HEK293T (cell line): ENCODE data around the gene NOD1.

Experiments used
- CTCF ChIA-PET: fragments of 350-600 bp; formaldehyde crosslinking; extraction: SDS; loops from one replicate; lab custom pipeline; 2021; ENCODE audit warnings: antibody characterized with exemption, inconsistent platforms; lab: Yijun Ruan, JAX
- POLR2A ChIA-PET: fragments of 350-600 bp; formaldehyde crosslinking; extraction: SDS; loops from one replicate; lab custom pipeline; 2020; ENCODE audit warnings: antibody characterized with exemption, inconsistent platforms; lab: Yijun Ruan, JAX
- DNase-seq: peaks from one replicate; pipeline ENCODE4 v3.0.0; 2012; ENCODE audit warnings: mixed read lengths; ENCODE audit errors: extremely low spot score
- ARNT ChIP-seq: fragments of 450-650 bp; IDR thresholded peaks from 2 replicates; pipeline ENCODE4 v1.6.1; 2017; ENCODE audit warnings: mild to moderate bottlenecking
- BHLHE40 ChIP-seq: fragments of 450-650 bp; IDR thresholded peaks from 2 replicates; pipeline ENCODE4 v1.6.1; 2016; ENCODE audit warnings: mild to moderate bottlenecking, moderate library complexity, borderline replicate concordance
- CTBP1 ChIP-seq: fragments of 450-650 bp; IDR thresholded peaks from 2 replicates; pipeline ENCODE4 v1.6.1; 2016; ENCODE audit warnings: borderline replicate concordance
- ELF4 ChIP-seq: fragments of 450-650 bp; IDR thresholded peaks from 2 replicates; pipeline ENCODE4 v1.6.1; 2017; ENCODE audit warnings: antibody characterized with exemption
- FOXA1 ChIP-seq: fragments of 450-650 bp; IDR thresholded peaks from 2 replicates; pipeline ENCODE4 v1.6.1; 2016; ENCODE audit warnings: mild to moderate bottlenecking
- FOXK2 ChIP-seq: fragments of 450-650 bp; IDR thresholded peaks from 2 replicates; pipeline ENCODE4 v1.6.1; 2016; ENCODE audit warnings: mild to moderate bottlenecking
- FOXM1 ChIP-seq: fragments of 450-650 bp; IDR thresholded peaks from 2 replicates; pipeline ENCODE4 v1.6.1; 2017; ENCODE audit warnings: mild to moderate bottlenecking, borderline replicate concordance
- HDGF ChIP-seq: fragments of 450-650 bp; IDR thresholded peaks from 2 replicates; pipeline ENCODE4 v1.6.1; 2017; ENCODE audit warnings: antibody characterized with exemption, borderline replicate concordance
- L3MBTL2 ChIP-seq: fragments of 450-650 bp; conservative IDR thresholded peaks from 2 replicates; pipeline ENCODE4 v1.6.1; 2016; ENCODE audit warnings: mild to moderate bottlenecking
- LEF1 ChIP-seq: fragments of 450-650 bp; IDR thresholded peaks from 2 replicates; pipeline ENCODE4 v1.6.1; 2017; ENCODE audit warnings: mild to moderate bottlenecking, borderline replicate concordance
- NFRKB ChIP-seq: fragments of 450-650 bp; IDR thresholded peaks from 2 replicates; pipeline ENCODE4 v1.6.1; 2016; ENCODE audit warnings: mild to moderate bottlenecking, moderate library complexity
- PKNOX1 ChIP-seq: fragments of 450-650 bp; IDR thresholded peaks from 2 replicates; pipeline ENCODE4 v1.6.1; 2016
- SP1 ChIP-seq: fragments of 450-650 bp; IDR thresholded peaks from 2 replicates; pipeline ENCODE4 v1.6.1; 2017
- SUZ12 ChIP-seq: fragments of 450-650 bp; IDR thresholded peaks from 2 replicates; pipeline ENCODE4 v1.6.1; 2016; ENCODE audit warnings: mild to moderate bottlenecking
- TARDBP ChIP-seq: fragments of 450-650 bp; IDR thresholded peaks from 2 replicates; pipeline ENCODE4 v1.6.1; 2016
- ZNF384 ChIP-seq: fragments of 450-650 bp; IDR thresholded peaks from 2 replicates; pipeline ENCODE4 v1.6.1; 2016

Gene NOD1

GRCh38 chr7:30413864-30414263 is 64.7 kb downstream of the NOD1 start:
- POLR2A ChIA-PET = no interaction called here
- no peak for DNase-seq
- CTCF ChIA-PET = no interaction called here
- no peak for TF ChIP-seq FOXA1
- TF ChIP-seq CTBP1 = no peak
- no peak for TF ChIP-seq NFRKB
- TF ChIP-seq LEF1 = no peak
- TF ChIP-seq SP1 = no peak
- no peak for TF ChIP-seq FOXM1
- TF ChIP-seq SUZ12 = no peak
- no peak for TF ChIP-seq HDGF
- no peak for TF ChIP-seq L3MBTL2

GRCh38 chr7:30412782-30413504 is 65.6 kb downstream of the NOD1 start:
- POLR2A ChIA-PET = no interaction called here
- CTCF ChIA-PET = interaction anchor here (1.5 kb wide), 1 partner anchor 16 kb away, joined by 3 read pairs; no protein-coding TSS in a partner anchor

GRCh38 chr7:30411897-30412296 is 66.7 kb downstream of the NOD1 start:
- ChIA-PET CTCF (interaction anchor here (0.7 to 1.5 kb wide), 3 partner anchors 12 to 136 kb away, joined by 3 to 5 read pairs (median 3); no protein-coding TSS in a partner anchor), POLR2A (no interaction called here)
- no peak for DNase-seq
- no peak for TF ChIP-seq SP1
- no peak for TF ChIP-seq TARDBP
- TF ChIP-seq LEF1 = no peak
- TF ChIP-seq FOXK2 = no peak
- no peak for TF ChIP-seq PKNOX1
- TF ChIP-seq ARNT = no peak
- no peak for TF ChIP-seq HDGF
- no peak for TF ChIP-seq FOXA1
- TF ChIP-seq SUZ12 = no peak
- no peak for TF ChIP-seq BHLHE40
- TF ChIP-seq CTBP1 = no peak
- TF ChIP-seq FOXM1 = no peak
- TF ChIP-seq L3MBTL2 = no peak
- TF ChIP-seq NFRKB = no peak
- TF ChIP-seq ZNF384 = no peak
- TF ChIP-seq ELF4 = no peak

More at GRCh38 chr7:30412782-30413504, 65.6 kb downstream of the NOD1 start:
- no peak for TF ChIP-seq L3MBTL2
- no peak for TF ChIP-seq FOXM1
- no peak for TF ChIP-seq ARNT
- peak; percentile 48 for DNase-seq

GRCh38 chr7:30411173-30411572 is 67.4 kb downstream of the NOD1 start:
- ChIA-PET POLR2A (no interaction called here), CTCF (interaction anchor here (0.6 to 1.4 kb wide), 4 partner anchors 11 to 135 kb away, joined by 3 to 5 read pairs (median 4); no protein-coding TSS in a partner anchor)
- no peak for TF ChIP-seq ZNF384
- no peak for TF ChIP-seq L3MBTL2
- no peak for TF ChIP-seq FOXA1
- no peak for TF ChIP-seq BHLHE40
- TF ChIP-seq PKNOX1 = no peak
- TF ChIP-seq TARDBP = no peak
- TF ChIP-seq HDGF = no peak
- TF ChIP-seq SUZ12 = no peak
- TF ChIP-seq FOXK2 = no peak
- no peak for TF ChIP-seq FOXM1
- no peak for TF ChIP-seq CTBP1
- TF ChIP-seq ARNT = no peak
- TF ChIP-seq ELF4 = no peak
- DNase-seq = no peak

- CTCF ChIA-PET = interaction anchor here (0.6 kb wide), 1 partner anchor 1378 kb away, joined by 3 read pairs; no protein-coding TSS in a partner anchor
- TF ChIP-seq BHLHE40 (no peak), PKNOX1 (no peak), LEF1 (no peak), ARNT (no peak), L3MBTL2 (no peak), CTBP1 (no peak), FOXA1 (no peak), FOXM1 (no peak), FOXK2 (no peak), ELF4 (no peak), HDGF (no peak), TARDBP (no peak), NFRKB (no peak), SP1 (no peak), SUZ12 (no peak), ZNF384 (no peak)
- POLR2A ChIA-PET = no interaction called here
- DNase-seq = no peak
Observed at GRCh38 chr7:30406664-30407425, 71.7 kb downstream of the NOD1 start.
